Gastroesophageal sphincter (tissue), 4 donors: ENCODE data around the gene TRAF3. TPM values are rescaled to one million over a fixed set of nuclear protein-coding genes. Genes with fewer than 3 reads are reported as not detected.

ENCODE experiments used
- ATAC-seq: fragments of 150-250 bp; one replicate; pipeline ENCODE4 v1.9.1; 2016; ENCODE audit warnings: mild to moderate bottlenecking, moderate library complexity
- H3K27ac ChIP-seq, 4 donors: fragments of 200-600 bp; sonication (generic) in 3 of 4; 1 replicate in 3 of 4; 2 replicates in 1 of 4; pipeline ENCODE4 v1.5.1; 2016 to 2019
- H3K27me3 ChIP-seq: fragments of 200-600 bp; sonication (generic); one replicate; pipeline ENCODE4 v1.5.1; 2019
- H3K36me3 ChIP-seq, 2 donors: fragments of 200-600 bp; sonication (generic); one replicate each; pipeline ENCODE4 v1.5.1; 2019; ENCODE audit warnings: control low read depth in 1 of 2
- H3K4me1 ChIP-seq, 3 donors: fragments of 200-600 bp; sonication (generic); 1 replicate in 2 of 3; 2 replicates in 1 of 3; pipeline ENCODE4 v1.5.1; 2016 to 2019; ENCODE audit warnings: control low read depth in 2 of 3
- H3K4me3 ChIP-seq, 2 donors: fragments of 200-600 bp; sonication (generic); one replicate each; pipeline ENCODE4 v1.5.1; 2019; ENCODE audit warnings: mild to moderate bottlenecking in 1 of 2, moderate library complexity in 1 of 2
- H3K9me3 ChIP-seq, 3 donors: fragments of 200-600 bp; sonication (generic); one replicate each; pipeline ENCODE4 v1.5.1; 2017 to 2019; ENCODE audit warnings: control low read depth in 2 of 3
- EP300 ChIP-seq: sonication (generic); formaldehyde crosslinking; IDR thresholded peaks from one replicate; pipeline ENCODE4 v1.6.1; 2017; ENCODE audit warnings: antibody characterized with exemption, mild to moderate bottlenecking
- POLR2A ChIP-seq, 2 donors: fragments of 450-650 bp; IDR thresholded peaks; one replicate each; pipeline ENCODE4 v1.6.1; 2017; ENCODE audit warnings: antibody characterized with exemption in 2 of 2, mild to moderate bottlenecking in 2 of 2, moderate library complexity in 1 of 2
- POLR2AphosphoS5 ChIP-seq: sonication (generic); formaldehyde crosslinking; IDR thresholded peaks from one replicate; pipeline ENCODE4 v1.6.1; 2017; ENCODE audit warnings: antibody characterized with exemption
- WGBS, 2 donors: methylation state at CpG; one replicate each; pipeline ENCODE4 v1.1.5; 2018; ENCODE audit warnings: low coverage in 1 of 2; 5-methylcytosine and 5-hydroxymethylcytosine counted together
- total RNA-seq, 4 donors: library from RNA; depleted of rRNA; stranded (reverse); fragments of >200 nt; gene quantifications; one replicate each; pipeline ENCODE4 v1.1.0, GENCODE V29; 2016
- TF ChIP-seq, protein P1 (sequence below), 4 experiments: fragments of 200-600 bp in 2 of 4; fragments of 450-650 bp in 2 of 4; sonication (generic) in 1 of 4; IDR thresholded peaks; one replicate each; pipeline ENCODE4 v1.5.1; 2017 to 2019; ENCODE audit warnings: antibody characterized with exemption in 4 of 4, mild to moderate bottlenecking in 2 of 4, moderate library complexity in 2 of 4

The TRAF3 gene
- total RNA-seq, 4 donors from 2014 or later, result 10.9 to 29.0 (median 18.7) TPM

DNA sequence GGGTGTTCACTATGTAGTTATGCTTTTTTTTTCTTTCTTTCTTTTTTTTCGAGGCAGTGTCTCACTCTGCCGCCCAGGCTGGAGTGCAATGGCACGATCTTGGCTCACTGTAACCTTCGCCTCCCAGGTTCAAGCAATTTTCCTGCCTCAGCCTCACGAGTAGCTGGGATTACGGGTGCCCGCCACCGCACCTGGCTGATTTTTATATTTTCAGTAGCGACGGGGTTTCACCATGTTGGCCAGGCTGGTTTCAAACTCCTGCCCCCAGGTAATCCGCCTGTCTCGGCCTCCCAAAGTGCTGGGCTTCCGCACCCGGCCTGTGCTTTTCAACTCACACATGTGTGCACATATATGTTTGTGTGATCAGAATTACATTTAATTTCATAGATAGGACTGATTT, 106.3 kb downstream of the TRAF3 start:
- Histone ChIP-seq H3K4me1 (no peaks in the 10 kb centered on the region), H3K4me3 (no peak overlapping the region), H3K27me3 (no peaks in the 10 kb centered on the region), H3K36me3 (peaks cover 0 to 47% of the 10 kb centered on the region in 2 donors), H3K9me3 (no peaks in the 10 kb centered on the region), H3K27ac (no peak overlapping the region)
- 95 to 97% methylated on average over 5 to 14 of the region's 14 CpGs for WGBS, 2 donors
- ATAC-seq, result no peak
- TF ChIP-seq, protein P1, sequence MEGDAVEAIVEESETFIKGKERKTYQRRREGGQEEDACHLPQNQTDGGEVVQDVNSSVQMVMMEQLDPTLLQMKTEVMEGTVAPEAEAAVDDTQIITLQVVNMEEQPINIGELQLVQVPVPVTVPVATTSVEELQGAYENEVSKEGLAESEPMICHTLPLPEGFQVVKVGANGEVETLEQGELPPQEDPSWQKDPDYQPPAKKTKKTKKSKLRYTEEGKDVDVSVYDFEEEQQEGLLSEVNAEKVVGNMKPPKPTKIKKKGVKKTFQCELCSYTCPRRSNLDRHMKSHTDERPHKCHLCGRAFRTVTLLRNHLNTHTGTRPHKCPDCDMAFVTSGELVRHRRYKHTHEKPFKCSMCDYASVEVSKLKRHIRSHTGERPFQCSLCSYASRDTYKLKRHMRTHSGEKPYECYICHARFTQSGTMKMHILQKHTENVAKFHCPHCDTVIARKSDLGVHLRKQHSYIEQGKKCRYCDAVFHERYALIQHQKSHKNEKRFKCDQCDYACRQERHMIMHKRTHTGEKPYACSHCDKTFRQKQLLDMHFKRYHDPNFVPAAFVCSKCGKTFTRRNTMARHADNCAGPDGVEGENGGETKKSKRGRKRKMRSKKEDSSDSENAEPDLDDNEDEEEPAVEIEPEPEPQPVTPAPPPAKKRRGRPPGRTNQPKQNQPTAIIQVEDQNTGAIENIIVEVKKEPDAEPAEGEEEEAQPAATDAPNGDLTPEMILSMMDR (IDR thresholded peaks at IDR 0.05), result no peak
- no peak for TF ChIP-seq EP300
- no peak for TF ChIP-seq POLR2AphosphoS5
- TF ChIP-seq POLR2A (IDR thresholded peaks at IDR 0.05), result no peak

DNA sequence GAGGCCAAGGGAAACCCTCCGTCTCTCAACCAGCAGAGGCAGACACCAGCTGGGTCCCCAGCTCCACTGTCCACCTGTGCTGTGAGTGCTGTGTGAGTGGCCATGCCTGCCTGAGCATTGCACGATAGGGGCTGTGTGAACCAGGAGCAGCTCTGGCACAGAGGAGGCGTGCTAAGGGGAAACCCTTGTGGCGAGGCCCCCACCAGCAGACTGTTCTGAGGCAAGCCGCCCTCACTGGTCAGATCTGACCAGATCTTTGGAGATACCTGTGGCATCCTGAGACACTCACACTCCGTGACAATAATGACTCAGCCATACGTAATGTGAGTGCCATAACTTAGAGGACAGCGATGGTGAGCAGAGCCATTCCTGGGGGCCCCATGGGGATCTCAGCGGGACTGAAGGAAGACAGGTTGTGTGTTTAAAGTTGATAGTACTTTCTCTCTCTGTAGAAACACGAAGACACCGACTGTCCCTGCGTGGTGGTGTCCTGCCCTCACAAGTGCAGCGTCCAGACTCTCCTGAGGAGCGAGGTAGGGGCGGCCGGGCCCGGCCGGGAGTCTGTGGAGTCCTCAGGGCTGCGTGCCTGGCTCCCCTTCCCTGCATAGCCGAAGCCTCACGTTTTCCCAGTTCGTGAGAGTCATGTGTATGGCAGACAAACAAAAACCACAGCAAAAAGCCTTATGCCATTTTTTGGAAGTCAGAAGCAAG, 108.6 kb downstream of the TRAF3 start:
- Histone ChIP-seq H3K27me3 (no peaks in the 10 kb centered on the region), H3K27ac (no peak overlapping the region), H3K4me3 (no peak overlapping the region), H3K9me3 (no peaks in the 10 kb centered on the region), H3K4me1 (no peaks in the 10 kb centered on the region), H3K36me3 (peaks cover 0 to 56% of the 10 kb centered on the region in 2 donors)
- TF ChIP-seq POLR2A (IDR thresholded peaks at IDR 0.05) (no peak), POLR2AphosphoS5 (no peak), EP300 (no peak)
- TF ChIP-seq, protein P1 (IDR thresholded peaks at IDR 0.05), result no peak
- 93% methylated on average over 3 of the region's 22 CpGs for WGBS, 2 donors
- no peak for ATAC-seq

DNA sequence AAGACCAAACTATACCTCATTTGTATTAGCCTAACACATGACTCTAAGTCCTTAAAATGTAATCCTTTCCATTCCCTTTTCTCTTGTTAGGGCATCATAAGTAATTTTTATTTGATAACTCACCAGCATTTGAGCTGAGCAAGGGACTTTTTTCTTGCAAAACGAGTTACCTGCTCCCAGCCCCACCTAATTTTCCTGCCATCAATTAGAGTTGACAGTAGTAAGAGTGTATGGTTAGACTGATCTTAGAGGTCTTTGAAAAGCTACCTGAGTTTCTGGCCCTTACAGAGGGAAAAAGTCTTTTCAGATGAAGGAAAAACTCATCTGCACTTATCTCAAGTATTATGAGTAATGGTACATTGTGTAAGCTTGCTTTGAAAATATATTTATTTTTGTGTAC, 111.5 kb downstream of the TRAF3 start:
- Histone ChIP-seq H3K9me3 (no peaks in the 10 kb centered on the region), H3K4me1 (peaks cover 0 to 10% (median 8%) of the 10 kb centered on the region in 3 donors), H3K27me3 (no peaks in the 10 kb centered on the region), H3K36me3 (peaks cover 0 to 51% of the 10 kb centered on the region in 2 donors), H3K27ac (no peak overlapping the region), H3K4me3 (no peak overlapping the region)
- TF ChIP-seq, protein P1 (IDR thresholded peaks at IDR 0.05), result no peak
- TF ChIP-seq POLR2AphosphoS5 (no peak), POLR2A (IDR thresholded peaks at IDR 0.05) (no peak), EP300 (no peak)
- ATAC-seq, result no peak
- WGBS, 2 donors, result 88 to 100% methylated on average over 1 of the region's 1 CpG

DNA sequence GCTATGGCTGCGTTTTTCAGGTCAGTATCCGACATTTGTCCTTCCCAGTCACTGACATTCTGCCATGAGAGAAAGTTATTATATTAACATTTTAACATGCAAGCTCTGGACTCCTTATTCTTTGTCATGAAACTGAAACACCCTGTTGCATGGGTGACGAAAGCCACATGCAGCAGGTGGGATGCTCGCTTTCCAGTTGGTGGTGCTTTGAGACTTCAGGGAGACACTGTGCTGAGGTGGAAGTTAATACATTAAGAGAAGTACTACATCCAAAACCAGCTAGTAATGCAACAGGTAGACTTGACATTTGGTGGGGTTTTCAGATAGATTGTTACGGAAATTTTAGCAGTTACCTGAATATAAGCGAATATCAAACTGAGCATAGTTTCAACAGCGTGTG, 112.4 kb downstream of the TRAF3 start:
- H3K27ac ChIP-seq, result no peak overlapping the region
- TF ChIP-seq EP300 (no peak), POLR2A (IDR thresholded peaks at IDR 0.05) (no peak), POLR2AphosphoS5 (no peak)
- TF ChIP-seq, protein P1 (IDR thresholded peaks at IDR 0.05), result no peak
- no peak overlapping the region for H3K4me3 ChIP-seq
- 83 to 96% methylated on average over 6 to 7 of the region's 7 CpGs for WGBS, 2 donors
- ATAC-seq, result no peak
- no peaks in the 10 kb centered on the region for H3K9me3 ChIP-seq
- peaks cover 0 to 16% (median 14%) of the 10 kb centered on the region in 3 donors for H3K4me1 ChIP-seq
- no peaks in the 10 kb centered on the region for H3K27me3 ChIP-seq
- H3K36me3 ChIP-seq, result peaks cover 0 to 51% of the 10 kb centered on the region in 2 donors

DNA sequence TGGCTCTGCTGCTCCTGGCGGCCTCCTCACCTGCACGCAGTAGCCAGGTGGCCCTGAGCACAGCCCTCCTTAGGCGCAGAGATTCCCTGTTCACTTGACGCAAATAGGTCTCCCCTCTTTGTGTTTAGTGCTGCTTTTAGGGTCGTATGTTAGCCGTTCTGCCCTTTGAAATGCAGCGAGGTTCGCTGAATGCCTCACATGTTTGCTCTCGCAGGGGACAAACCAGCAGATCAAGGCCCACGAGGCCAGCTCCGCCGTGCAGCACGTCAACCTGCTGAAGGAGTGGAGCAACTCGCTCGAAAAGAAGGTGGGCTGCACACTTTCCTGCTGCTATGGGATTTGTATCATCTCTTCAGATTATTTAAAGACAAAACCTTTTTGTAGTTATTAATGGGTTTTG, 113.9 kb downstream of the TRAF3 start:
- ATAC-seq, result no peak
- Histone ChIP-seq H3K27me3 (no peaks in the 10 kb centered on the region), H3K27ac (no peak overlapping the region), H3K4me3 (no peak overlapping the region), H3K36me3 (peaks cover 0 to 45% of the 10 kb centered on the region in 2 donors), H3K4me1 (peaks cover 0 to 16% (median 14%) of the 10 kb centered on the region in 3 donors), H3K9me3 (no peaks in the 10 kb centered on the region)
- 96% methylated on average over 12 of the region's 15 CpGs; no CpG with 5 or more reads in 1 of the 2 donors for WGBS, 2 donors
- TF ChIP-seq EP300, result no peak
- TF ChIP-seq POLR2AphosphoS5, result no peak
- no peak for TF ChIP-seq POLR2A (IDR thresholded peaks at IDR 0.05)
- TF ChIP-seq, protein P1 (IDR thresholded peaks at IDR 0.05), result no peak
